Stimulated activated naive CD4-positive, alpha-beta T cell (primary cell): ENCODE data around the gene TMEM186.
"Not testable (repeated sequence)": the region's sequence is repeated elsewhere in the genome, so short reads cannot be mapped to it uniquely, and the experiment has no call there.

Source experiments
- DNase-seq, 6 experiments: peaks; one replicate each; lab custom pipeline; 2025; lab: John Stamatoyannopoulos, UW

TMEM186 gene

GRCh38 chr16:8774208-8774607 is 23.2 kb downstream of the TMEM186 start:
- DNase-seq, result no peak

- DNase-seq, result no peak
Observed at GRCh38 chr16:8773537-8773936, 23.9 kb downstream of the TMEM186 start.

- no peak for DNase-seq
Observed at GRCh38 chr16:8768692-8769091, 28.7 kb downstream of the TMEM186 start.

DNA sequence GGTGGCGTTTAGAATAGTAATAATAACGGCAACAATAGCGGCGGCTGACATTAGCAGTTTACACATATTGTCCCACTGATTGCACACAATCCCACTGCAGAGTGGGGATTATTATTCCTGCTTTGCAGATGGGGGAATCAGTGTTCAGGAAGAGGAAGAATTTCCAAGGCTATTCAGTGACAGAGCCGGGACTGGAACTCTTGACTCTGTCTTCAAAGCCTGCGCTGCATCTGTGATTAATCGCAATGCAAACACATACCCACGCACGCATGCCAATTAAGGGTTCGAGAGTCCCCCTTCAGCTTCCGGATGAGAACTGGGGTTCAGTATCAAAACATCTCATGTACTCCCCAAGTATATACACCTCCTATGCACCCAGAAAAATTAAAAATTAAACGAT is 29.2 kb downstream of the TMEM186 start:
- no peak for DNase-seq

- no peak for DNase-seq
Observed at GRCh38 chr16:8767176-8767575, 30.3 kb downstream of the TMEM186 start.

DNA sequence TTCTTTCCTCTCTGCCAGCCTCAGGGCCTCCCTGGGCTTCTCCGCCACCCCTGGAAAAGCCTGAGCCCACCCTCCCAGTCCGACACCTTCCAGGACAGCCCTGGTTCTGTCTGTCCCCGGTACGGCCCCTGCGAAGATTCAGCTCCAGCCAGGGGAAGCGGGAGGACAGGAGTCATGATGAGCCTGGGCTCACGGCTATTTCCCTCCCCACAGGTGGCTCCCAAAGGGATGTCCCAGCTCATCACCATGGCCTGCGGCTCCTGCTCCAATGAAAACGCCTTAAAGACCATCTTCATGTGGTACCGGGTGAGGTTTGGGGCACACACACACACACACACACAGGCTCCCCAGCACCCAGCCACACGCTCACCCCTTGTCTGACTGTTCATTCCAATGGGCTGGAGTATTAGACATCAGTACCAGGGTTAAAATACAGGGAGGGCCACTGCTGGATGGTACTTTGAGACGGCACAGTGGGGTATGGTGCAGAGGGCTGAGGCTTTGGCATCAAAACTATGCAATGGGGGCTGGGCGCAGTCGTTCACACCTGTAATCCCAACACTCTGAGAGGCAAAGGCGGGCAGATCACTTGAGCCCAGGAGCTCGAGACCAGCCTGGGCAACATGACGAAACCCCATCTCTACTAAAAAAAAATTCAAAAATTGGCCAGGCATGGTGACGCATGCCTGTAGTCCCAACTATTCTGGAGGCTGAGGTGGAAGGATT is 32.8 kb downstream of the TMEM186 start:
- DNase-seq, result no peak

- DNase-seq, result no peak
Observed at GRCh38 chr16:8763899-8764298, 33.5 kb downstream of the TMEM186 start.

- no peak for DNase-seq
Observed at GRCh38 chr16:8763083-8763482, 34.4 kb downstream of the TMEM186 start.

DNA sequence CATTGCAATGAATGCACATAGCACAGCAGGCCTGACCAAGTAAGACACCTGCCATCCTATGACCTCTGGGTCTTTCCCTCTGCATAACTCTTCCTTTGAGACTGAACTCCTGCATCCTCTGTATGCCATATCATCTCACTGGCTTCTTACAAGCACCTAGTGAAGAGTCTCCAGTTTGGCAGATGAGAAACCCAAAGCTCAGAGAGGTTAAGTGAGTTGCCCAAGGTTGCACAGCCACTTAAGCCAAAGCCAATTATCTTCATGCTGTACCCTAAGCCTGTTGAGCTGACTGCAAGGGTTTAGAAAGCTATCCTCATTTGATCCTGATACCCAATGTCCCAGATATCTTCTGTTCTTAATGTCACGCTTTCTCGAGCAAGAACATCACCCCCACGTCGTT is 35.2 kb downstream of the TMEM186 start:
- no peak for DNase-seq

DNA sequence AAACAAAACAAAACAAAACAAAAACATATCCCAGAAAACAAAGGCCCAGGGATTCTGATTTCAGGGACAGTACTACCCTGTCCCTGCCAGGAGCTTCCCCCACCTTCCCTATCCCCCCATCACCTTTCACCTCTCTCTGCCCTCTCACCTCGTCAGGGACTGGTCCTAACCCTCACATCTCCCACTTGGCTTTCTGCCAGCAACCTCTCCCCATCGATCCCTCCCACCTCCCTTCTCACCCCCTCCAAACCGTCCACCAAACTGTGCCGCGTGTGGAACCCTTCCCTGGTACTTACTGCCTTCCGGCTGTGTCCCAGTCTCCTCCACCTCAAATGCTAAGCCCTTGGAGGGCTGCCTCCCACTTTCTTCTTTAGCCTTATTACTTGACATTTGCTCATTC is 36.4 kb downstream of the TMEM186 start:
- no peak for DNase-seq

GRCh38 chr16:8760021-8760420 is 37.4 kb downstream of the TMEM186 start:
- DNase-seq, result no peak

GRCh38 chr16:8758022-8758421 is 39.4 kb downstream of the TMEM186 start:
- DNase-seq, result no peak

GRCh38 chr16:8756755-8757154 is 40.7 kb downstream of the TMEM186 start:
- DNase-seq, result no peak

DNA sequence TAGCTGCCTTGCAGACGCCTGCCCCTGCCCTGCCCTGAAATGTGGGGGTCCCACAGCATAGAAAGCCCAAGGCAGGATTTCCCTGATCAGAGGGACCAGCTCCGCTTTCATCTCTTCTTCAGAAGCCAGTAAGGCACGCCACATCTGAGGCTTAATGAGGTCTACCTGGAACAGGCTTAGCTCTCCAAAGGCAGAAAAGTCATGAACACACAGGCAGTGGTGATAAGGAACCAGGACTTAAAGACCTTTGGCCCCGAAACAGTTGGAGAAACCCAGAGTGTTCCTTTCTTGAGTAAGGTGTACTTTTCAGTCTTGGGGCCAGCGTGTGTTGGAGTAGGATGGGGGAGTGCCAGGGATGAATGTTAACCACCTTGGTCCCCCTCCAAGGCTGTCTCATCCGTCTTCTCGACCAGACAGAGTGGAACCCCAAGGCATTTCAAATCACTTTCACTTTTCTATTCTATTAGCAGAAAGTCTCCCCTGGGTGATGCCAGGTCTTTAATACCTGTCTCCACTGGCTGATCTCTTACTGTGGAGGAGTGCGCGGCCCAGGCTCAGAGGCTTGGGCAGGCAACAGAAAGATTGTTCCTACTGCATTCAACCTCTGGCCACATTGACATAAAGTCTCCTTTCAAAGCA is 43.9 kb downstream of the TMEM186 start:
- no peak for DNase-seq

- no peak for DNase-seq
Observed at GRCh38 chr16:8752706-8753105, 44.7 kb downstream of the TMEM186 start.

DNA sequence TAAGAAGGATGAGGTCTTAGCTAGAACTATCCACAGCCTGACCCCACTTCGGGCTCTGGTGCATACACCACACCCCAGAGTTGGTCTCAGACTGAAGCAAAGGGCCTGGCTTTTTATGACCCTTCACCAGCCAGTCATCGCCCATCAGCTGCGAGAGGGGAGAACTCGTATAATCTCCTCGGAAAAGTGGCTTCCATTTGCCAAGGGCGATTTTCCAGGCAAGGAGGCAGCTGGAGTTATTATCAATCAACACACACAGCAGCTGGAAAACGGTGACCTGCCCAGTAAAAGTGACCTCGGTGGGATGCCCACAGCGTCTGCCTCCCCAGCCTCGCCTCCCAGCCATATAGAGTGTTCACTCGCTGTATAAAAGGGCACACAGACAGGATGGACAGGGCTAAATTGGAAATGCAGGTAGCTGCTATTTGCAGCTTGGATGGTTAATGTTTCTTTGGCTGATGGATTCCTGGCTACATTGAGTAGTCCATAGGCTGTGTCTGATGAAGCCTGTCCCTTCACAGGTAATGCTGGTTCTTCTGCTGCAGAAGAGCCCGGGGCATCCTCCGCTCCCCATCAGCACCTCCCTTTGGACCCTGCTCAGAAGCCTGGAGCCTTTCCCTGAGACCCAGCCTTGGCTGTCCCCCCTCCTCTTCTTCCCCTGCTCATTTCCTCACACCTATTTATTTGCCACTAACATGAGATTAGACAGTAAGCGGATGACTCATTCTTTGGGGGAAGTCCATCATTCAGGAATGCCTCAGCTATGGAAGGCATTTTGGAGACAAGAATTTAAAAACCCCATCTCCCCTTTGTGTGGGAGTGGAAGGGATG is 45.7 kb downstream of the TMEM186 start:
- no peak for DNase-seq

GRCh38 chr16:8748944-8749343 is 48.5 kb downstream of the TMEM186 start:
- not testable (repeated sequence) for DNase-seq
